ENCODE measurements around the gene FNDC1.
"Not testable (repeated sequence)": the region's sequence is repeated elsewhere in the genome, so short reads cannot be mapped to it uniquely, and the experiment has no call there.

FNDC1 gene

GRCh38 chr6:159169193-159169555 lies at the start of gene FNDC1:
Gene FNDC1, plus strand, starts transcription at chr6:159169400. Its CDS starts 197 bp downstream, at chr6:159169597.
- no peak for DNase-seq (ENCODE audit: low read depth)

DNA sequence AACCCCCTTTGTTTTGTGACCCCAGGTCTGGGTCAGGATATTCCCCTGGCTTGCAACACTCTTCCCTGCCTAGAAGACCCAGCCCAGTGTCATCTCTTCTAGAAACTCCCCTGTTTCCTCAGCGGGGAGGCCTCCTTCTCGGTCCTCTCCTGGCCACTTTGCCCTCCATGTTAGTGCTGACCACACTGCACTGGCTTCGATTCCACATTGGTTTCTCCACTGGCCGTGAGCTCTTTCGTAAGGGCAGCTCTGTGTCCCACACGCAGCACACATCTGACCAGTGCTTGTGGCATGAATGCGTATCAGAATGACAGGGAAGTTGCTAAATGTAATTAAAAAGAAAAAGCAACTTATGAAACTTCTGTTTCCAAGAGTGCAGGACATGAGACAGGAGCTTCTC lies 49.4 kb upstream of the FNDC1 start:
- no peak for DNase-seq (ENCODE audit: low read depth)

- DNase-seq (ENCODE audit: low read depth) = no peak
Measured at GRCh38 chr6:159121486-159121885, 47.7 kb upstream of the FNDC1 start.

DNA sequence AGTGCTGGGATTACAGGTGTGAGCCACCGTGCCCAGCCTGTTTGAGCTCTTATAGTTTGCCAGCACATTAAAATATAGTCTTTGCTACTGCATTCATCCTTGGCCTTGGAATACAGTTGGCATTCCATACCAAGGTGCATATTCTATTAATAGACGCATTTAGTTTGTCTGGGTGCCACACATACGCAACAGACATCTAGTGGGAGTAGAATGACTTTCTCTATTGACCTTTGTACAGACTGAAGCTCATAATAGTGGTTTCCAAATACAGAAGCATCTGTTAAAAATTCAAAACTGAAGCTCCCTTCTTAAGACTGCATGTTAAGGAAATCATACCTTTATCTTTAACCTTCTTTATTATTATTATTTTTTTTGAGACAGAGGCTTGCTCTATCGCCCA lies 46.7 kb upstream of the FNDC1 start:
- no peak for DNase-seq (ENCODE audit: low read depth)

DNA sequence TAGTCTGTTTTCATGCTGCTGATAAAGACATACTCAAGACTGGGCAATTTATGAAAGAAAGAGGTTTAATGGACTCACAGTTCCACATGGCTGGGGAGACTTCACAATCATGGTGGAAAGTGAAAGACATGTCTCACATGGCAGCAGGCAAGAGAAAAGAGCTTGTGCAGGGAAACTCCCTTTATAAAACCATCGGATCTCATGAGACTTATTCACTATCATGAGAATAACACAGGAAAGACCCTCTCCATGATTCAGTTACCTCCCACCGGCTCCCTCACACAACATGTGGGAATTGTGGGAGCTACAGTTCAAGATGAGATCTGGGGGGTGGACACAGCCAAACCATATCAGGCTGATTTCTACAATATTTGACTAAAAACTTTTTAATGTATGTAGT lies 45.4 kb upstream of the FNDC1 start:
- not testable (repeated sequence) for DNase-seq (ENCODE audit: low read depth)

GRCh38 chr6:159125014-159125609 lies 44.1 kb upstream of the FNDC1 start:
- no peak for DNase-seq (ENCODE audit: low read depth)

GRCh38 chr6:159125951-159126352 lies 43.2 kb upstream of the FNDC1 start:
- DNase-seq (ENCODE audit: low read depth) = no peak

GRCh38 chr6:159126590-159126989 lies 42.6 kb upstream of the FNDC1 start:
- no peak for DNase-seq (ENCODE audit: low read depth)

DNA sequence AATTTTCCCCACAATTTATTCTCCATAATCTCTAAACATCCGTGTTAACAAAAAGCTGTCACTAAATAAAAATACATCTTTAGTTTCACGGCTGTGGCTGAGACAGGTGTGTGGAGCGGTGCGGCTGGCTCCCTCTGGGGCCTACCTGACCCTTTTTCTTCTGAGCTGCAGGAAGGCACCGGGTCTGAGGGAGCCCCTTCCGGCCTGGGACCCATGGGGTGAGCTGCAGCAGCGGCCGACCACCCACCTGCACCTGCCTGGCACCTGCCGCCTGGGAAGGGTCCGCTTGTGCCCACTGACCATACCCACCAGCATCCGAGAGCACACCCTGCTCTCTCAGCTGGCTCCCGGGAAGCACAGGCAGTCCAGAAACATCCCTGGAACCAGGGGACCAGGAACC lies 41.5 kb upstream of the FNDC1 start:
- no peak for DNase-seq (ENCODE audit: low read depth)

- DNase-seq (ENCODE audit: low read depth) = no peak
Measured at GRCh38 chr6:159128978-159129377, 40.2 kb upstream of the FNDC1 start.

DNA sequence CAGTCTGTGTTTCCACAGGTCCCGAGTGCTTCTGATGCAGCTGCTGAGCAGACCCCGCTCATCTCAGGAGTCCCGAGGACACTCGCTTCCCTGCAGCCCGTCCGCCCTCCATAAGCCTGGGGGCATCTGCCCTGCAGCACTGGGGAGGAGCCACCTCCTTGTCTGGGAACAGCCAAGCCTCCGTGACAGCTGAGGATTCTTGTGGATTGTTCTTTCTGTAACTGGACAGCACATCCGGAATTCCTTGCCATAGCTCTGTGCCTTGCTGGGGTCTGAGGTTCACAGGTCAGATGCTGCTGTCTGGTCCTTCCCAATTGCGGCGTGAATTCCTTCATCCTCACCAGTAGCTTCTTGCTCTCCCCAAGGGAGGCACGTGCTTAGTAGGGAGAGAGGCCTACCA lies 38.4 kb upstream of the FNDC1 start:
- no peak for DNase-seq (ENCODE audit: low read depth)

DNA sequence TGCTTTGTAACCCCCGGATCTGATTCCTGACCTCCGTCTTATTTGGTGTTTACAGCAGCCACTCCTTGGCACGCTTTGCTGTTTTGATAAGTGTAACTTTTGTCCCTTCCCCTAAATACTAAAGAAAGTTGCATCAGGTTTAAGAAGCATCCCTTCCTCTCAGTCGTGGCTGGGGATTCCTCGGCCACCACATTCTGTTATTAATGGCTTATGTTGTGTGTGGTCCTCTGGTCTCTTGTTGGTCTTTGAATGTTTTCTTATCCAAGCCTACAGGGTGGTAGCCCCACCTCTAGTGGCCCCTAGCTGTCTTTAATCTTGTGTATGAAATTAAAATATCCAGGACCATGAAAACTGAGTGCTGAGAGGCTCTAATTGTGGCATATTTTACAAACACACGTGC lies 37.5 kb upstream of the FNDC1 start:
- DNase-seq (ENCODE audit: low read depth) = no peak

GRCh38 chr6:159132664-159133063 lies 36.5 kb upstream of the FNDC1 start:
- DNase-seq (ENCODE audit: low read depth) = no peak

DNA sequence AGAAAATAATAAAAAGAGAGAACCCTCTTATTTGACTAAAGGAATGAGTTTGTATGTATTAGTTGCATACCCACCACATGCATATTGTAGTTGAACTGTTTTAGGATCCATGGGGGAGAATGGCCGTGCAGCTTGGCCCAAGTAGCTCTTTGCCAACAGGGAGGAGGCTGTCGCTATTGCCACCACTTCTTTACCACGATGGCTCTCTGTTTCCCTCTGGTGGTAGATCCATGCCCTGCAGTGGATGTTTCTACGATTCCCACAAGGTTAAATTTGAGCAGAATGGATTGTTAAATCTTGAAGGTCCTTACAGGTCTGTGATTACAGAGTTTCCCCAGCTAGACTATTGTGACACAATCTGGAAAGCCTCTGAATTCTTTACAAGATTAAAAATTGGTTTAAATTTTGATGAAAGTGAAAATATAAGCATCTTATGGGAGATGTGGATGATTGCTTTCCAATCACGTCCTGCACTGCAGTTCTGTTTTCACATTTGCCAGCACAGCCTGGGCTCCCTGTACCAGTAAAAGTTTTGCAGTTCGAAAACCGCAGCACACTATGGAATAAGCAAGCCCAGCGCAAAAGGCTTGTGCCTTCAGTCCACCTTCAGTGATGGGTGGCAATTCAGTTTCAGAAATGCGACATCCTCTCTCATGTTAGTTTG lies 34.4 kb upstream of the FNDC1 start:
- peak; percentile 22 for DNase-seq (ENCODE audit: low read depth)

DNA sequence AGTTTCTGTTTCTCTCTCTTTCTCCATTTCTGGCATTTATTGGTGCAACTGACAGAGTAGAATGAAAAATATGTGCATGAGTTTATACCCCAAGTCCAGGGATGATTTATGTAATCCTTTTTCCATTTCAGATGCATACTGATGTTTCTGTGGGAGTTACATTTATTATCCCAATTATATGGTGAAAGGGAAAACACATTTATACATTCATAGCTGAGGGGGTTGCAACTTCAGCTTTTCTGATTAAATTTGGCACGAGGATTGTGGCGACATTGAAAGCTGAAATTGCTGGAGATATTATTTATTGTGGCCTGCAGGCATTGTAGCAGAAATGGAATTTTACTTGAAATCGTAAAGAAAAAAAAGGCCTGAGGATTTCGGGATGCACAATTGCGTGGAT lies 31.5 kb upstream of the FNDC1 start:
- DNase-seq (ENCODE audit: low read depth) = no peak

DNA sequence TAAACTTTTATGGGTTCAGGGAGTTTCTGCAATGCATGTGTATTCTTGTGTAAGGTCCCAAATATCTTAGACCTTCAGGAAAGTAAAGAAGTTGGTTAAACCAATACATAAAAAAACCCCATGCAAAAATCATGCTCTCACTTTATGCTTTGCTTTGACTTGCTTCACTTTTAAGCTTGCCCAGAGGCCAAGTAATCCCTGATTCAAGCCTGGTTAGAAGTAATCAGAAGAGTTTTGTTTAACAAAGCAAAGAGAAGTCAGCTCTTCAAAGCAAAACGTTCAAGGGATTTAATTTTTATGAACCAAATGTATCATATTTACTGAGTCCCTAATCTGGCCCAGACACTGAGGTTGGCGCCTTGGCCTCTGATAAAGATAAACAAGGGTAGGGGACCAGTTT lies 26.7 kb upstream of the FNDC1 start:
- no peak for DNase-seq (ENCODE audit: low read depth)

- no peak for DNase-seq (ENCODE audit: low read depth)
Measured at GRCh38 chr6:159148641-159149040, 20.6 kb upstream of the FNDC1 start.

GRCh38 chr6:159149641-159150040 lies 19.6 kb upstream of the FNDC1 start:
- DNase-seq (ENCODE audit: low read depth) = no peak

GRCh38 chr6:159151266-159151855 lies 17.8 kb upstream of the FNDC1 start:
- no peak for DNase-seq (ENCODE audit: low read depth)

GRCh38 chr6:159152041-159152440 lies 17.2 kb upstream of the FNDC1 start:
- no peak for DNase-seq (ENCODE audit: low read depth)

GRCh38 chr6:159152782-159153181 lies 16.4 kb upstream of the FNDC1 start:
- DNase-seq (ENCODE audit: low read depth) = no peak

- DNase-seq (ENCODE audit: low read depth) = no peak
Measured at GRCh38 chr6:159155679-159156078, 13.5 kb upstream of the FNDC1 start.

DNA sequence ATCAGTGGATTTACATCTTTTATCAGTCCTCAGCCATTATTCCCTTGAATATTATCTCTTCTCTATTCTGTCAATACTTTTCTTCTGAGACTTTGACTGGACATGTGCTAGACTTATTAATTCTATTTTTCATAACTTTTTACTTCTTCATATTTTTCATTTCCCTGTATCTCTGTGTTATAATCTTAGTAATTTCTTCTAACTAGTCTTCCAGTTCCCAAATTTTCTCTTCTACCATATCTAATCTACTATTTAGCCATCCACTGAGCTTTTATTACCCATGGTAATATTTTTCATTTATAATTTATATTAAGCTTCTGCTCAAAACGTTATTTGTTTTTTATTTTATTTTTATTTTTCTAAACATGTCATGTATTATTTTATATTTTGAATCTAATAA lies 13.1 kb upstream of the FNDC1 start:
- DNase-seq (ENCODE audit: low read depth) = no peak

- DNase-seq (ENCODE audit: low read depth) = no peak
Measured at GRCh38 chr6:159157431-159157830, 11.8 kb upstream of the FNDC1 start.

Measured in non-pigmented ciliary epithelial cell (primary cell).